ENCODE measurements around the gene SEPTIN5. TPM values are rescaled to one million over a fixed set of nuclear protein-coding genes. Genes with fewer than 3 reads are reported as not detected.
A peak's percentile ranks its signal among the peaks of the same experiment; 100 is the strongest.

Gene SEPTIN5
- total and polyA plus RNA-seq, 9 of the 15 experiments (the other 6 are each of a cell fraction or from before 2014, with no cell fraction given), result 0.03 to 195 (median 119) TPM

DNA sequence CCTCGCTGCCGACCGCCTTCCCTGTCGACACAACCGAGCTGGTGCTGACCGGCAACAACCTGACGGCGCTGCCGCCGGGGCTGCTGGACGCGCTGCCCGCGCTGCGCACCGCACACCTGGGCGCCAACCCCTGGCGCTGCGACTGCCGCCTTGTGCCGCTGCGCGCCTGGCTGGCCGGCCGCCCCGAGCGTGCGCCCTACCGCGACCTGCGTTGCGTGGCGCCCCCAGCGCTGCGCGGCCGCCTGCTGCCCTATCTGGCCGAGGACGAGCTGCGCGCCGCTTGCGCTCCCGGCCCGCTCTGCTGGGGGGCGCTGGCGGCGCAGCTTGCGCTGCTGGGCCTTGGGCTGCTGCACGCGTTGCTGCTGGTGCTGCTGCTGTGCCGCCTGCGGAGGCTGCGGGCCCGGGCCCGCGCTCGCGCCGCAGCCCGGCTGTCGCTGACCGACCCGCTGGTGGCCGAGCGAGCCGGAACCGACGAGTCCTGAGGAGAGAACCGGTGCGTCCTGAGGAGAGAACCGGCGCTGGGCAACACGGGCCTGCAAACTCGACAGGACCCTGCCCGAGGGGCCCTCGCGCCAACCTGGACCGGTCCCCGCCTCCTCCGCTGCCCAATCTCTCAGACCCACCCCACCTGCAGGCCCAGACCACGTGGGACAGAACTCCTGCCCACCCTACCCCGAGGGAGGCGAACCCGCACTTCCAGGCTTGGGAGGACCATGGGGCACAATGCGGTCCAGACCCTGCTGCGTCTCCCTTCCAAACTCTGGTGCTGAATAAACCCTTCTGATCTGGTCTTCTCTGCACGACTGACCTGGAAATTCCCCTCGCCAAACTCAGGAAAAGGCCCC lies 9.9 kb downstream of the SEPTIN5 start (continued):
- TF ChIP-seq CTCF (IDR thresholded peaks at IDR 0.05 in 2 of 3, conservative IDR thresholded peaks at IDR 0.05 in 1 of 3; ENCODE audit: insufficient read depth in 2 of 3, low read depth in 1 of 3, low read length in 3 of 3) (peak; percentile 72 to 98 (median 97); a peak in 5 of 6 replicates), AFF1 (IDR thresholded peaks at IDR 0.05; ENCODE audit: low read depth in 1 of 2, partially characterized antibody in 2 of 2) (no peak), CXXC5 (CRISPR knock-in tag; IDR thresholded peaks at IDR 0.05) (no peak), ZNF347 (CRISPR knock-in tag; IDR thresholded peaks at IDR 0.05; ENCODE audit: low read depth) (no peak), ERF (CRISPR knock-in tag; IDR thresholded peaks at IDR 0.05) (no peak), SRF (CRISPR knock-in tag; IDR thresholded peaks at IDR 0.05) (no peak), POLR2AphosphoS5 (IDR thresholded peaks at IDR 0.05; ENCODE audit: control insufficient read depth, insufficient read depth, low read depth, low read length) (no peak), POLR2H (tag; IDR thresholded peaks at IDR 0.05; ENCODE audit: low read depth) (no peak), E2F5 (CRISPR knock-in tag; IDR thresholded peaks at IDR 0.05) (no peak), RNF219 (CRISPR knock-in tag; IDR thresholded peaks at IDR 0.05) (no peak), ZNF3 (CRISPR knock-in tag; IDR thresholded peaks at IDR 0.05) (no peak), EGR1 (conservative IDR thresholded peaks at IDR 0.05) (no peak), ELF4 (CRISPR knock-in tag; IDR thresholded peaks at IDR 0.05) (no peak)
- TF ChIP-seq, protein P1, sequence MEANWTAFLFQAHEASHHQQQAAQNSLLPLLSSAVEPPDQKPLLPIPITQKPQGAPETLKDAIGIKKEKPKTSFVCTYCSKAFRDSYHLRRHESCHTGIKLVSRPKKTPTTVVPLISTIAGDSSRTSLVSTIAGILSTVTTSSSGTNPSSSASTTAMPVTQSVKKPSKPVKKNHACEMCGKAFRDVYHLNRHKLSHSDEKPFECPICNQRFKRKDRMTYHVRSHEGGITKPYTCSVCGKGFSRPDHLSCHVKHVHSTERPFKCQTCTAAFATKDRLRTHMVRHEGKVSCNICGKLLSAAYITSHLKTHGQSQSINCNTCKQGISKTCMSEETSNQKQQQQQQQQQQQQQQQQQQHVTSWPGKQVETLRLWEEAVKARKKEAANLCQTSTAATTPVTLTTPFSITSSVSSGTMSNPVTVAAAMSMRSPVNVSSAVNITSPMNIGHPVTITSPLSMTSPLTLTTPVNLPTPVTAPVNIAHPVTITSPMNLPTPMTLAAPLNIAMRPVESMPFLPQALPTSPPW (CRISPR knock-in tag; IDR thresholded peaks at IDR 0.05), result no peak
- TF ChIP-seq, protein P2, sequence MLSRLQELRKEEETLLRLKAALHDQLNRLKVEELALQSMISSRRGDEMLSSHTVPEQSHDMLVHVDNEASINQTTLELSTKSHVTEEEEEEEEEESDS (CRISPR knock-in tag; IDR thresholded peaks at IDR 0.05), result no peak
